Progenitor cell of endocrine pancreas (in vitro differentiated cells): ENCODE results near the gene ABHD14A. TPM values are rescaled to one million over a fixed set of nuclear protein-coding genes. Genes with fewer than 3 reads are reported as not detected.

Experiments used
- DNase-seq: peaks from one replicate; pipeline ENCODE4 v3.0.0; 2021; ENCODE audit warnings: low spot score; ENCODE audit not compliant: unreplicated experiment
- H3K27ac Mint-ChIP-seq: 2 replicates; pipeline ENCODE4 v1.8.0; 2021; ENCODE audit warnings: mild to moderate bottlenecking, moderate library complexity, mixed read lengths
- H3K27me3 Mint-ChIP-seq: 2 replicates; pipeline ENCODE4 v1.8.0; 2021; ENCODE audit warnings: mixed read lengths
- H3K36me3 Mint-ChIP-seq: 2 replicates; pipeline ENCODE4 v1.8.0; 2022; ENCODE audit warnings: mixed read lengths; ENCODE audit not compliant: insufficient read depth
- H3K4me1 Mint-ChIP-seq: 2 replicates; pipeline ENCODE4 v1.8.0; 2021; ENCODE audit warnings: low read depth, mixed read lengths
- H3K4me3 Mint-ChIP-seq: 2 replicates; pipeline ENCODE4 v1.8.0; 2021; ENCODE audit warnings: low read depth, mild to moderate bottlenecking, moderate library complexity, mixed read lengths
- H3K9me3 Mint-ChIP-seq: 2 replicates; pipeline ENCODE4 v1.8.0; 2021; ENCODE audit warnings: low read depth, mixed read lengths
- total RNA-seq: library from RNA; stranded (reverse); gene quantifications from 2 replicates; pipeline ENCODE4 v1.2.1, GENCODE V29; 2021
- TF ChIP-seq, protein P1 (sequence below): fragments of 200-600 bp; sonication (generic); IDR thresholded peaks from one replicate; pipeline ENCODE4 v1.5.0; 2021; ENCODE audit warnings: antibody characterized with exemption, mild to moderate bottlenecking; ENCODE audit not compliant: unreplicated experiment

ABHD14A gene
- total RNA-seq, 1 donor from 2014 or later = 19.4 TPM

DNA sequence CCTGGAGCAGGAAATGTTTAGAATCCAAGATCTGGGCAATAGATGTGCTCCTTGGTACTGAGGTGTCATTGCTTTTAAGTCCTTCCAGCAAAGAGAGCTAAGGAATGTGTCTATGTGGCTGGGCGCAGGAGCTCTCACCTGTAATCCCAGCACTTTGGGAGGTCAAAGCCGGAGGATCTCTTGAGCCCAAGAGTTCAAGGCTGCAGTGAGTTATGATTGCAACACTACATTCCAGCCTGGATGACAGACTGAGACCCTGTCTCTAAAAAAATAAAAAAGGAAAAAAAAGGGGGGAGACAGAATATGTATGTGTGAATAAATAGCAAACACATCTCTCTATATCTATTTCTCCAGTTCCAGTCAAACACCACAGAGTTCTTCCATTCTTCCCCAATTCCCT lies 24.0 kb upstream of the ABHD14A start:
- Mint-ChIP-seq H3K9me3 (no peaks in the 10 kb centered on the region), H3K27ac (no peak overlapping the region), H3K27me3 (peaks cover 43% of the 10 kb centered on the region), H3K4me1 (no peaks in the 10 kb centered on the region), H3K36me3 (no peaks in the 10 kb centered on the region), H3K4me3 (no peak overlapping the region)
- TF ChIP-seq, protein P1, sequence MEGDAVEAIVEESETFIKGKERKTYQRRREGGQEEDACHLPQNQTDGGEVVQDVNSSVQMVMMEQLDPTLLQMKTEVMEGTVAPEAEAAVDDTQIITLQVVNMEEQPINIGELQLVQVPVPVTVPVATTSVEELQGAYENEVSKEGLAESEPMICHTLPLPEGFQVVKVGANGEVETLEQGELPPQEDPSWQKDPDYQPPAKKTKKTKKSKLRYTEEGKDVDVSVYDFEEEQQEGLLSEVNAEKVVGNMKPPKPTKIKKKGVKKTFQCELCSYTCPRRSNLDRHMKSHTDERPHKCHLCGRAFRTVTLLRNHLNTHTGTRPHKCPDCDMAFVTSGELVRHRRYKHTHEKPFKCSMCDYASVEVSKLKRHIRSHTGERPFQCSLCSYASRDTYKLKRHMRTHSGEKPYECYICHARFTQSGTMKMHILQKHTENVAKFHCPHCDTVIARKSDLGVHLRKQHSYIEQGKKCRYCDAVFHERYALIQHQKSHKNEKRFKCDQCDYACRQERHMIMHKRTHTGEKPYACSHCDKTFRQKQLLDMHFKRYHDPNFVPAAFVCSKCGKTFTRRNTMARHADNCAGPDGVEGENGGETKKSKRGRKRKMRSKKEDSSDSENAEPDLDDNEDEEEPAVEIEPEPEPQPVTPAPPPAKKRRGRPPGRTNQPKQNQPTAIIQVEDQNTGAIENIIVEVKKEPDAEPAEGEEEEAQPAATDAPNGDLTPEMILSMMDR = no peak
- no peak for DNase-seq

GRCh38 chr3:51953445-51953844 lies 21.4 kb upstream of the ABHD14A start:
- H3K27me3 Mint-ChIP-seq = peaks cover 43% of the 10 kb centered on the region

DNA sequence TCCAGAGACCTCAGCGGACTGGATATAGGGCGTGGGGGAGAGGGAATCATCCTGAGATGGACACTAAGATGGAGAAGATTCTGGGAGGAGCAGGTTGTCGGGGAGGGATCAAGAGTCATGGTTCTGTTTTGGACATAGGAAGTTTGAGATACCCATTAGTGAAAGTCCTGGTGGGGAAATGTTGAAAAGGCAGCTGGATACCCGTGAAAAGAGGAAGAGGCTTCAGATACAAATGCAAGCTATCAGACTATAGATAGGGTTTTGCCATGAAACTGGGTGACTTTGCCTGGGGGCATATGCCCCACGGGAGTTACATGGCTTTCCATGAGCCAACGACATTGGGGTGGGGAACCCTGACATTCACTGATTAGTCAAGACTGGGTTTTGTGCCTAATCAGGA lies 20.8 kb upstream of the ABHD14A start:
- peaks cover 3% of the 10 kb centered on the region for H3K36me3 Mint-ChIP-seq
- H3K27me3 Mint-ChIP-seq = peaks cover 43% of the 10 kb centered on the region
- DNase-seq = no peak
- H3K9me3 Mint-ChIP-seq = no peaks in the 10 kb centered on the region
- H3K4me3 Mint-ChIP-seq = no peak overlapping the region
- no peak overlapping the region for H3K27ac Mint-ChIP-seq
- no peaks in the 10 kb centered on the region for H3K4me1 Mint-ChIP-seq
- TF ChIP-seq, protein P1 = no peak

More at GRCh38 chr3:51953445-51953844, 21.4 kb upstream of the ABHD14A start:
- Mint-ChIP-seq H3K27ac (no peak overlapping the region), H3K4me3 (no peak overlapping the region), H3K9me3 (no peaks in the 10 kb centered on the region), H3K36me3 (peaks cover 3% of the 10 kb centered on the region), H3K4me1 (no peaks in the 10 kb centered on the region)
- TF ChIP-seq, protein P1 = no peak
- no peak for DNase-seq

DNA sequence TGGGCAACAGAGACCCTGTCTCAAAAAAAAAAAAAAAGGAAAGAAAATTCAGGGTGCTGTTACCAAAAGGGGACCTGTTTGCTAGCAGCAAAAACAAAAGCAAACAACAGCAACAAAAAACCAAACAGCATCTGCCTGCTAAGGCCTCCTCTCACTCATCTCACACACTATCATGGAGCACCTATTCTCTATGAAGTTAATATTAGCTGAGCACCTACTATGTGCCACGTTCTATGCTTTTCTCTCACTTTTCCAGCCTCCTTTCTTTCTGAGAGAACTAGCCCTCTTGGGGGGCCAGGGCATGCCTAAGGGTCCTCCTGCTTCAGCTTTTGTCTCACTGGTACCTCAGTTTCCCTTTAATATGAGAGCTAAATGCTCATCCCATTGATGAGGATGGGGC lies 20.2 kb upstream of the ABHD14A start:
- DNase-seq = no peak
- TF ChIP-seq, protein P1 = no peak
- no peaks in the 10 kb centered on the region for H3K4me1 Mint-ChIP-seq
- H3K9me3 Mint-ChIP-seq = no peaks in the 10 kb centered on the region
- H3K27ac Mint-ChIP-seq = no peak overlapping the region
- H3K36me3 Mint-ChIP-seq = peaks cover 3% of the 10 kb centered on the region
- H3K27me3 Mint-ChIP-seq = peaks cover 43% of the 10 kb centered on the region
- no peak overlapping the region for H3K4me3 Mint-ChIP-seq

GRCh38 chr3:51955175-51955892 lies 19.5 kb upstream of the ABHD14A start, which contains the start of gene GPR62:
Gene GPR62, plus strand, starts transcription at chr3:51955381. Its CDS starts 272 bp downstream, at chr3:51955653.
- TF ChIP-seq, protein P1 = no peak
- no peak for DNase-seq
- Mint-ChIP-seq H3K27ac (no peak within 1 kb of the TSS), H3K36me3 (peaks cover 3% of the 10 kb centered on the region), H3K27me3 (peaks cover 40% of the 10 kb centered on the region), H3K4me1 (no peaks in the 10 kb centered on the region), H3K9me3 (no peaks in the 10 kb centered on the region), H3K4me3 (no peak within 1 kb of the TSS)
